Neuron (in vitro differentiated cells): Measurements from ENCODE around the gene BBLN.

ENCODE experiments used
- H2AFZ ChIP-seq: one replicate; pipeline ENCODE4 v1.6.1; 2013; ENCODE audit warnings: low read depth, mild to moderate bottlenecking, inconsistent platforms, low read length, moderate library complexity
- H3K27me3 ChIP-seq: one replicate; pipeline ENCODE4 v1.6.1; 2013; ENCODE audit warnings: low read length; ENCODE audit not compliant: insufficient read depth
- H3K36me3 ChIP-seq: one replicate; pipeline ENCODE4 v1.6.1; 2013; ENCODE audit warnings: low read length; ENCODE audit not compliant: insufficient read depth
- H3K4me1 ChIP-seq: one replicate; pipeline ENCODE4 v1.6.1; 2013; ENCODE audit warnings: low read length; ENCODE audit not compliant: insufficient read depth
- H3K4me3 ChIP-seq: 2 replicates; pipeline ENCODE4 v1.5.1; 2013; ENCODE audit warnings: mild to moderate bottlenecking, low read length, moderate library complexity
- H3K9me3 ChIP-seq: one replicate; pipeline ENCODE4 v1.6.1; 2013; ENCODE audit warnings: low read length

Gene BBLN

DNA sequence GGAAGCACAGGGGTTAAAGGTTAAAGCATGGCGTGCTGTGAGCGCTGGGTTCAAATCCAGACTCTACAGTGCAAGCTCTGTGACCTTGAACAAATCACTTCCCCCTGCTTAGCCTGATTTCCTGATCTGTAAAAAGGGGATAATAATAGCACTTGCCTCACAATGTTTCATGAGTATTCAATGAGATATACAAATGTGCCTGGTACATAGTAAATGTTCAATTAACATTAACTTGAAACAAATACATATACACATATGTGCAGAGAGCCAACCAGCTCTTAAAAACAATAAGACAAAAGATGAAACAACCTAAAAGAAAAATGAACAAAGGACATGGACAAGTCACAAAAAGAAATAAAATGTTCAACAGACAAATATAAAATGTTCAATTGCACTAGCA is 27.3 kb downstream of the BBLN start:
- peaks cover 62% of the 10 kb centered on the region for H3K36me3 ChIP-seq
- H3K4me3 ChIP-seq = no peak overlapping the region
- H2AFZ ChIP-seq = no peak overlapping the region
- H3K4me1 ChIP-seq = peaks cover 15% of the 10 kb centered on the region
- H3K9me3 ChIP-seq = peaks cover 2% of the 10 kb centered on the region
- no peaks in the 10 kb centered on the region for H3K27me3 ChIP-seq

DNA sequence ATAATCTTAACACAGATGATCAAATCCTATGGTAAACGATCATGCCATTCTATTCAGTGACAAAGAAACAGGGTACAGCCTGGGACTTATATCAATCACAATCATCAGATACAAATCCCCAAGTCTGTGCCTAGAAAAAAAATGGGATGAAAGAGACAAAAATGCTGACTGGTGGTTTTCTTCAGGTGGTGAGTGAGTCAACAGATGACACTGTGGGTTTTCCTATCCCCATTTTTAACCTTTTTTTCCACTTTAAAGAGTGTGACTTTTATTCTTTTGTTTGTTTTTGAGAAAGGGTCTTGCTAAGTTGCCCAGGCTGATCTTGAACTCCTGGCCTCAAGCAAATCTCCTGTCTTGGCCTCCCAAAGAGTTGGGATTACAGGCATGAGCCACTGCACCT is 28.1 kb downstream of the BBLN start:
- H3K27me3 ChIP-seq = no peaks in the 10 kb centered on the region
- no peak overlapping the region for H2AFZ ChIP-seq
- peaks cover 53% of the 10 kb centered on the region for H3K36me3 ChIP-seq
- no peak overlapping the region for H3K4me3 ChIP-seq
- H3K9me3 ChIP-seq = no peaks in the 10 kb centered on the region
- H3K4me1 ChIP-seq = peaks cover 15% of the 10 kb centered on the region

DNA sequence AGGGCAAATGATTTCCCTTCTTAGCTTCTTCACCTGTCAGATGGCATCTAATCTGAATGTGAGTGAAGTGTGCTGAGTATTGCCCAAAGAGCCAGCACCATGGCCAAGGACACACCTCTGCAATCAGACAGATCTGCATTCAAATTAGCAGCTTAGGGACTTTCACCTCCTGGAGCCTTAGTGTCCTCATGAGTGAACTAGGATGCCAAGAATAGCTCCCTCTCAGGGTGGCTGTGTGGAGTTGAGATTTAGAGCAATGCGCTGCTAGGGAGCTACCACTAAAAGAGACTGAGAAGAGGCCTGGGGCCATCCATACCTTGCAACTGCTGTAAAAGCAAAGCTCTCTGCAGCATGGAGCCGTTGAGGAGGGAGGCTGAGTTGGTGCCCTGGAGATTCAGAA is 29.9 kb downstream of the BBLN start:
- Histone ChIP-seq H3K9me3 (no peaks in the 10 kb centered on the region), H2AFZ (no peak overlapping the region), H3K4me3 (peak overlapping the region; percentile 96), H3K4me1 (peaks cover 15% of the 10 kb centered on the region), H3K27me3 (no peaks in the 10 kb centered on the region), H3K36me3 (peaks cover 41% of the 10 kb centered on the region)

DNA sequence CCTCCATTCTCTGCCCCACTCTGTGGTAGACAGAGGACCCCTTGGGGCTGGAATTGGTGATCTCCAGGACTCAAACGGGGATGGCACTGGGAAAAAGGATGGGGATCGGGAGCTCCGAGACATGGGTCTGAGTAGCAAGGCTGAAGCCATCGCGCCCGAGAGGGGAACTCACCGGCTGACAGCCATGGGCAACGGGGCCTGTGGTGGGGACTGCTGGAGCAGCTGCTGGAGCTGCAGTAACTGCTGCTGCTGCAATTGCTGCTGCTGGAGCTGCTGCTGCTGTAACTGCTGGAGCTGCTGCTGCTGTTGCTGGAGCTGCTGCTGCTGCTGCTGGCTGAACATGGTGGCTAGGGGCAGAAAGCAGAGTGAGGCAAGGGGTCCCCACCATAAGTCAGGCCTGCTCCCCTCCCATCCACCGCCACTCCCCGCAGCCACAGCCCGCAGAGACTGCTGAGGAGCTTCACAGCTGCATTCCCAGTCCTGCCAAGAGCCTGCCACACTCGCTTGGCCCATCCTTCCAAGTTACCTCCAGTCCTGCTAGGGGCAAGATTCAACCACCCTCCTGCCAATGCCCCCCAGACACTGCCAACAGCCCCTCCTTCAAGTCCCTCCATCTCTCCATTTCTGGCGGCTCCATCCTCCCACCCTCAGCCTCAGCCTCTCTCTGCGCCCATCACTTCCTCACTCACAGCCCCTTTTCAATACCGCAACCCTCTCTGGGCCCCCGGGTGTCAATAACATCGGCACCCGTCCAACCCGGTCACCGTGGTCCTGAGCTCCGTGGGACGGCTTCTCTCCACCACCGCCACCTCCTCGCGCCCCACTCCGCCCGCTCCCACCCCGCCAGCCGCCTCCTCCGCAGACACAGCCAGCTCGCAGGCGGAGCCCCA is 30.7 kb downstream of the BBLN start:
- H3K27me3 ChIP-seq = no peaks in the 10 kb centered on the region
- H3K9me3 ChIP-seq = no peaks in the 10 kb centered on the region
- peak overlapping the region; percentile 90 for H2AFZ ChIP-seq
- peaks cover 15% of the 10 kb centered on the region for H3K4me1 ChIP-seq
- peaks cover 33% of the 10 kb centered on the region for H3K36me3 ChIP-seq
- H3K4me3 ChIP-seq = peak overlapping the region; percentile 96

DNA sequence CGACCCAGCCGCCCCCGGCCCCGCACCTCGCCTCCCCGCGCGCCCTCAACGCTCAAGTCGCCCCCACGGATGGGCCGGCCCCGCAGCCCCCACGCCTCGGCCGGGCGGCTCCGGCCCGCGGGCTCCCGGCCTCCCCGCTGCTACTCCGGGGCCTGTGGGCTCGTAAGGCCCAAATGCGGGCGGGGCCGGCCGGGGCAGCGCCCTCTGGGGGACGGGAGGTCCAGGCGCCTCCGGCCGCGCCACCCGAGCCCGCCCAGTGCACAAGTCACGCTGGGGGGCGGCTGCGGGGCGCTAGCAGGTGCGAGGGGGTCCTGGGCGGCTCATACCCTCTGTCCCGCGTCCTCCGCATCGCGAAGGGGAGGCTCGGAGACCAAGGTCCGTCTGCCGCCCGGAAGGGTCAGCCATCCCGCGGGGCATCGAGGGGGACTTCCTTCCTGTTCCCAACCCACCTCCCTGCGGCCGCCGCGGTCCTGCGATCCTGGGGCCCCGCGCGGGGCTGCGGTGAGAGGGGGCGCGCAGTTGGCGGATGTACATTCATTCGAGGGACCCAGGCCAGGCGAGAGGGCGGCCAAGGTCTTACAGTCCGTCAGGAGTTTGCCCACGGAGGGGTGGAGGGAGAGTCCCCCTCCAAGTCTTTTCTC is 31.5 kb downstream of the BBLN start, which contains the start of gene CIZ1:
TSS of gene CIZ1 (minus strand) at position 167 of the 641 bp plus-strand sequence. CDS start 715 bp downstream, outside the sequence.
- no peaks in the 10 kb centered on the region for H3K9me3 ChIP-seq
- peaks cover 26% of the 10 kb centered on the region for H3K36me3 ChIP-seq
- H3K4me1 ChIP-seq = peaks cover 15% of the 10 kb centered on the region
- H3K27me3 ChIP-seq = no peaks in the 10 kb centered on the region
- peak within 1 kb of the TSS; percentile 96 for H3K4me3 ChIP-seq
- H2AFZ ChIP-seq = peak within 1 kb of the TSS; percentile 90

DNA sequence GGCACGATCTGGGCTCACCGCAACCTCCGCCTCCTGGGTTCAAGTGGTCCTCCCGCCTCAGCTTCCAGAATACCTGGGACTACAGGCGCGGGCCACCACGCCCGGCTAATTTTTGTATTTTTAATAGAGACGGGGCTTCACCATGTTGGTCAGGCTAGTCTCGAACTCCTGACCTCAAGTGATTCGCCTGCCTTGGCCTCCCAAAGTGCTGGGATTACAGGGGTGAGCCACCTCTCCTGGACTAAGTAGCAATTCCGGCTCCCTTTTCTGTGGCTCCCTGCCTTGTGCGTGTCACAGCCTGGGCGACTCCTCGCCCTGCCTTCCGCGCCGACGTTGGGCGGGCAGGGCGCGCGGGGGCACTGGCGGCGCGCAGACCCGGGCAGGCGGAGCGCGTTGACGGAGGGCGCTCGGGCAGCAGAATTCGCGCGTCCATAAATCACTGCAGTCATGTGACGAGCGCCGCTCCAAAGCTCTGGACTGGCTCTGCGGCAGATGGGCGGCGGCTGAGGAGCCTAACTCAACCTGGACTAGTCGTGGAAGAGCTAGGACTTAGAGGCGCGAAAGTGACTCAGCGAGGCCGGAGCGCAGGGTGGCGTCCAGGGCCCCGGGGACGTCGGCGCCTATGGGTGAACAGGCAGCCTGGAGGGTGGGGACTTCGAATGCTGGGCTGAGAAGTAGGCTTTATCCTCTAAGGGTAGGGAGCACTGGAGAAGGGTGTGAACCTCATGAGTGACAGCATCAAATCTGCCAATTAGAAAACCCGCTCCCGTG is 32.7 kb downstream of the BBLN start:
- Histone ChIP-seq H3K4me3 (no peak overlapping the region), H3K9me3 (no peaks in the 10 kb centered on the region), H3K27me3 (no peaks in the 10 kb centered on the region), H3K36me3 (peaks cover 19% of the 10 kb centered on the region), H3K4me1 (peaks cover 15% of the 10 kb centered on the region), H2AFZ (no peak overlapping the region)

DNA sequence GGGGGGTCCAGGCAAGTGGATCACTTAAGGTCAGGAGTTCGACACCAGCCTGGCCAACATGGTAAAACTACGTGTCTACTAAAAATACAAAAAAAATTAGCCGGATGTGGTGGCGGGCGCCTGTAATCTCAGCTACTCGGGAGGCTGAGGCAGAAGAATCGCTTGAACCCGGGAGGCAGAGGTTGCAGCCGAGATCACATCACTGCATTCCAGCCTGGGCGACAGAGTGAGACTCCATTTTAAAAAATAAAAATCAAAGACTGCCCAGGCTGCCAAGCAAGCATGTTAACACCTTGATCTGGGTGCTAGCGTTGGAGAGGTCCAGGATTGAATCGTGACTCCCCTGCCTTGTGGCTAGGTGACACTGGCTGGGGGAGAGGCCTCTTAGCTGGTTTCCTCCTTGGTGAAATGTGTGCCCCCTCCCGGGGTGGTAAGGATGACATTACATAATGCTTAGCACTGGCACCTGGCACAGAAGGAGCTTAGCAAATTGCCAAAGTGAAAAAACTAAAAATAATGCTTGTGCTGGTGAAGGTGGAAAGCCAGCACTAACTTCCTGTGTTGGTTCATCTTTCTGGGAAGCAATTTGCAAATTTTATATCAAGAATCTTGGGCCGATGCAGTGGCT is 33.5 kb downstream of the BBLN start:
- no peak overlapping the region for H2AFZ ChIP-seq
- H3K36me3 ChIP-seq = peaks cover 11% of the 10 kb centered on the region
- no peaks in the 10 kb centered on the region for H3K27me3 ChIP-seq
- H3K4me3 ChIP-seq = no peak overlapping the region
- no peaks in the 10 kb centered on the region for H3K9me3 ChIP-seq
- peaks cover 15% of the 10 kb centered on the region for H3K4me1 ChIP-seq

DNA sequence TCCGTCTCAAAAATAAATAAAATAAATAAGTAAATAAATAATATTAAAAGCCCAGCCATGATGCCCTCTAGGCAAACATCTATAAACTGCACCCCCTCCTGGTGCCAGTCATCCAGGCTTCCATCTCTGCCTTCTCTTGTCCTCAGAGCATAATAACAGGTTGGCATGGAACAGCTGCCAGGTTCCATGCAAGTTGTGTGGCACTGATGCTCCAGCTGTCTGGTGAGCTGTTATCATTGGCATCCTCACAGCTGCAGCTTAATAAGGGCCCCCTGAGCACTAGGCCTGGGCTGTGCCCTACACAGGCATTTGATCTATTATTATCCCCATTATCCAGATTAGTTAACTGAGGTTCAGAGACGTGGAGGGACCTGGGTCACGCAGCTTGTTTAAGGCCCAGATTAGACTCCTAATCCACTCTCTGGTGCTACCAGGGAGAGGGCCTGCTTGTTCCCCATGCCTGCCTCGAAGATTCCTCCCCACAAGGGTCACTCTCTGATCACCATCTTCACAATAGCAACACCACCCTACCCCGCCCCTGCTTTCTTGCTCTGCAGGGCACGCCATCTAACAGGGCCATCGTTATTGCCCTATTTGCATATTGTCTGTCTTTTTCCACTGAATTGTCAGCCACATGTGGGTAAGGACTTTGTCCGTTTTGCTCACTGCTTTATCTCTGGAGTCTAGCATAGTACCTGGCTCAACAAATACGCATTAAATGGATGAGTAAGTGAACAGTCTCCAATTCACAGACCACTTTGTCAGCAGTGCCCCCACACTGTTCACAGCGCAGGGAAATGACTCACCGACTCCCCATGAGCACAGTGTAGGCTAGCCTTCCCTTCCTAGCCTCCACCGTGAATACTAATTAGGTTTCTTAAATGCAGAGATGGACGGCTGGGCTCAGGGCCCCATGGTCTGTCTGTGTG is 41.6 kb downstream of the BBLN start:
- Histone ChIP-seq H2AFZ (no peak overlapping the region), H3K36me3 (no peaks in the 10 kb centered on the region), H3K4me3 (no peak overlapping the region), H3K9me3 (no peaks in the 10 kb centered on the region), H3K27me3 (no peaks in the 10 kb centered on the region), H3K4me1 (peaks cover 22% of the 10 kb centered on the region)

DNA sequence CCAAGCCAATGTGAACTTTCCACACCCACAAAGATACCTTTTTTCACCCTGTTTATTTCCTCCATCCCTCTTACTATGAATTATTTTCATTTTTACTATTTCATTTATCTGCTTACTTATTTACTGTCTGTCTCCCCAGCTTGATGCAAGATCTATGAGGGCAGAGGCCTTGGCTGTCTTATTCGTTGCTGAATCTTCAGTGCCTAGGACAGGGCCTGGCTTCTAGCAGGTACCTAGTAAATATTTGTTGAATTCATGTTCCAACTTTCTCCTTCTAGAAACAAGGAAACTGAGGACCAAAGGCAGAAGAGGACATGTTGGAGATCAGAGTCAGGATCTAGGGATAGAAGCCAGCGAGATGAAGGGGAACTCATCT is 42.6 kb downstream of the BBLN start:
- peaks cover 22% of the 10 kb centered on the region for H3K4me1 ChIP-seq
- no peaks in the 10 kb centered on the region for H3K27me3 ChIP-seq
- no peaks in the 10 kb centered on the region for H3K36me3 ChIP-seq
- peak overlapping the region; percentile 76 for H3K4me3 ChIP-seq
- H3K9me3 ChIP-seq = no peaks in the 10 kb centered on the region
- H2AFZ ChIP-seq = no peak overlapping the region

DNA sequence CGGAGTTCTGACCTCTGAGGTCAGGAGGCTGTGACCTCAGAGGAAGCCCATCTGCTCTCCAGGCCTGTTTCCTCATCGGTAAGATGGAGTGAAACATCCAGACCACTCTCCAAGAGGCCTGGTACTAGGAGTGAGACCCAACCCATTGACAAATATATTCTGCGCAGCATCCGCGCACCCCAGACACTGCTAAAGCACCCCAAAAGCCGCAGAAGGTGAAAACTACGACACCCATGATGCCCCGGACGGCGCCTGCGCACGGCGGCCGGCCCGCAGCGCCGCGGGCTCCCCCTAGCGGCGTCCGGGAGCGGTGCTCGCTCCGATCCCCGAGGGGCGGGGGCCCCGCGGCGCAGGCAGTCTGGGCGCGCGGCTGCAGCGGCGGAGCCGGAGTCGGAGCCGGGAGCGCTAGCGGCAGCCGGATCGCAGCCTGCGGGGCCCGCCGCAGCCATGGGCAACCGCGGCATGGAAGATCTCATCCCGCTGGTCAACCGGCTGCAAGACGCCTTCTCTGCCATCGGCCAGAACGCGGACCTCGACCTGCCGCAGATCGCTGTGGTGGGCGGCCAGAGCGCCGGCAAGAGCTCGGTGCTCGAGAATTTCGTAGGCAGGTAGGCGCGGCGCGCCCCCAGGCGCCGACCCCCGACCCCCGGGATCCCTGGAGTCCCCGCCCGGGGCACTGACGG is 43.1 kb downstream of the BBLN start, which contains the start of gene DNM1:
TSS of gene DNM1 (plus strand) at position 356 of the 683 bp plus-strand sequence. CDS start at position 448, 92 bp downstream.
- no peaks in the 10 kb centered on the region for H3K9me3 ChIP-seq
- H3K27me3 ChIP-seq = no peaks in the 10 kb centered on the region
- no peaks in the 10 kb centered on the region for H3K36me3 ChIP-seq
- H2AFZ ChIP-seq = peak within 1 kb of the TSS; percentile 49
- H3K4me3 ChIP-seq = peak within 1 kb of the TSS; percentile 76
- peaks cover 22% of the 10 kb centered on the region for H3K4me1 ChIP-seq

DNA sequence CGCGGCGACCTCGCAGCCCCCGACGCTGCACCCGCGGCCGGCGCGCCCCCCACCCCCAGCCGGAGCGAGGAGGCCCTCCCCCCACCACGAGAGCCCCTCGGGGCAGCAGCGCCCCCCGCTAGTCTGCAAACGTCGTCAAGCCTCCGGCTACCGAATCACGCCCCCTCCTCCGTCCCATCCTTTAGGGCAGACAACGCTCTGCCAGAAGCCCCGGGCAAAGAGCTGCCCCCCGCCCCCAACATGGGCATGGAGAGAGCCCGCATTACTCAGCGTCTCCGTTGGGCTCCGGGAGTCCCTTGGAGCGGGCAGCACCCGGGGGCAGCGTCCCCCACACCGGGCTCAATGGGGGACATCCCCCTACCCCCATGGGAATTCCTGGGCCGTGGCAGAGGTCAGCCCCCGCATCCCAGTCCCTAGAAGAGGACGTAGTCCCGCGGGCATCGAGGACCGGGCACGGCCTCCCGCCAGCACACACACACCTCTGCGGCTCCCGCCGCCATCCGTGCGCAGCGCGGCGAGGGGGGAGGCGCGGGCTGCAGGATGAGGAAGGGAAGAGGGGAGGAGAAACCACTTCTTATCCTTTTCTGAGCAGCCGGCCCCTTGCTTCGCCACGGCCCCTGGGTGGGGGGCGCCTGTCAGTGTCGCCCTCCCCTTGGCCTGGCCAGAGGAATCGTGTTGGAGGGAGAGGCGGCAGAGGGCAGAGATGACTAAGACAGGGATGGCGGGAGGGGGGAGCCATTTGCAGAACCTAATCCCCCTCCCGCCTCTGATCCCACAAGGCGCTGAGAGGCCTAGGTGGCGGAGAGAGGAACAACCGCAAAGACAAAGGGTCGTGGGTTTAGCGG is 43.9 kb downstream of the BBLN start:
- Histone ChIP-seq H3K9me3 (no peaks in the 10 kb centered on the region), H3K27me3 (no peaks in the 10 kb centered on the region), H3K4me3 (peak overlapping the region; percentile 76), H3K4me1 (peaks cover 22% of the 10 kb centered on the region), H3K36me3 (no peaks in the 10 kb centered on the region), H2AFZ (peak overlapping the region; percentile 49)
